Mucosa of descending colon (tissue), 3 donors: ENCODE data around the gene ASB2. TPM values are rescaled to one million over a fixed set of nuclear protein-coding genes. Genes with fewer than 3 reads are reported as not detected.

ENCODE experiments used
- ATAC-seq: fragments of 200-7000 bp; cut with Tn5 transposase; one replicate; pipeline ENCODE4 v1.9.1; 2020; ENCODE audit warnings: mild to moderate bottlenecking, moderate library complexity
- DNase-seq, 3 donors: peaks; one replicate each; pipeline ENCODE4 v3.0.0-alpha.2; 2020
- H3K36me3 ChIP-seq: fragments of 200-600 bp; one replicate; pipeline ENCODE4 v1.8.0; 2021; ENCODE audit warnings: low read depth, mild to moderate bottlenecking
- H3K4me1 ChIP-seq: fragments of 200-600 bp; one replicate; pipeline ENCODE4 v1.8.0; 2021; ENCODE audit warnings: low read depth, mild to moderate bottlenecking
- H3K4me3 ChIP-seq: fragments of 200-600 bp; one replicate; pipeline ENCODE4 v1.8.0; 2021; ENCODE audit warnings: mild to moderate bottlenecking
- H3K9me3 ChIP-seq: fragments of 200-600 bp; one replicate; pipeline ENCODE4 v1.8.0; 2021; ENCODE audit warnings: mild to moderate bottlenecking
- CTCF ChIP-seq: fragments of 200-600 bp; IDR thresholded peaks from one replicate; pipeline ENCODE4 v1.8.0; 2022; ENCODE audit warnings: antibody characterized with exemption, mild to moderate bottlenecking
- intact Hi-C, 2 donors: fragments of 100-400 bp; cut with DNase I in 1 of 2; cut with micrococcal nuclease in 1 of 2; formaldehyde crosslinking; loops; one replicate each; pipeline versions ENCODE4 v1.11.0 to v1.11.1; 2022; cut with DNase I, micrococcal nuclease
- total RNA-seq, 3 donors: library from RNA; stranded (reverse); fragmentation: NEBNext Ultra II Directional in 2 of 3; extraction: Animal tissue kit (Norgen Biotek cat#: 25700) in 2 of 3; gene quantifications; one replicate each; pipeline versions ENCODE4 v1.2.1 to v1.2.4, GENCODE V29; 2021 to 2023
- donor health status: DM: no; HTN: no; CAD: no; lungs with moderate emphysema.
- donor health status: DM: no; HTN: no; CAD: no.
- donor health status: DM: no; HTN: yes; CAD: no.

Gene ASB2
- total RNA-seq, 3 donors from 2014 or later, result 5.2 to 89.1 (median 8.8) TPM

- H3K9me3 ChIP-seq, result no peaks in the 10 kb centered on the region
- DNase-seq (no peak), ATAC-seq (no peak)
- no peaks in the 10 kb centered on the region for H3K36me3 ChIP-seq
- no peak for TF ChIP-seq CTCF
- intact Hi-C loops, result no loop called here
- H3K4me3 ChIP-seq, result no peak overlapping the region
- H3K4me1 ChIP-seq, result peaks cover under 1% of the 10 kb centered on the region
Observed at GRCh38 chr14:94021416-94022157, 45.2 kb upstream of the ASB2 start.

- intact Hi-C loops, result no loop called here
- DNase-seq (no peak), ATAC-seq (no peak)
- TF ChIP-seq CTCF, result no peak
- Histone ChIP-seq H3K4me3 (no peak overlapping the region), H3K9me3 (no peaks in the 10 kb centered on the region), H3K36me3 (no peaks in the 10 kb centered on the region), H3K4me1 (no peaks in the 10 kb centered on the region)
Observed at GRCh38 chr14:94021001-94021400, 44.6 kb upstream of the ASB2 start.

GRCh38 chr14:94020267-94020666, 43.9 kb upstream of the ASB2 start:
- no peak for DNase-seq
- no peak for ATAC-seq
- intact Hi-C loops, result no loop called here
- H3K4me1 ChIP-seq, result no peaks in the 10 kb centered on the region
- no peak for TF ChIP-seq CTCF
- no peaks in the 10 kb centered on the region for H3K36me3 ChIP-seq
- H3K9me3 ChIP-seq, result no peaks in the 10 kb centered on the region
- H3K4me3 ChIP-seq, result no peak overlapping the region

GRCh38 chr14:94019329-94019728, 43.0 kb upstream of the ASB2 start:
- TF ChIP-seq CTCF, result no peak
- H3K9me3 ChIP-seq, result no peaks in the 10 kb centered on the region
- no peak for ATAC-seq

GRCh38 chr14:94018308-94018707, 41.9 kb upstream of the ASB2 start:
- H3K9me3 ChIP-seq, result no peaks in the 10 kb centered on the region
- no peak overlapping the region for H3K4me3 ChIP-seq
- intact Hi-C loops, result no loop called here
- ATAC-seq (no peak), DNase-seq (no peak)
- TF ChIP-seq CTCF, result no peak
- H3K4me1 ChIP-seq, result no peaks in the 10 kb centered on the region
- H3K36me3 ChIP-seq, result no peaks in the 10 kb centered on the region

More at GRCh38 chr14:94019329-94019728, 43.0 kb upstream of the ASB2 start:
- DNase-seq, result no peak
- Histone ChIP-seq H3K4me1 (no peaks in the 10 kb centered on the region), H3K4me3 (no peak overlapping the region), H3K36me3 (no peaks in the 10 kb centered on the region)
- intact Hi-C loops, result no loop called here
